Kidney (tissue), 14 donors: ENCODE measurements around the gene SEZ6L. TPM values are rescaled to one million over a fixed set of nuclear protein-coding genes. Genes with fewer than 3 reads are reported as not detected.

Source experiments
- DNase-seq, 5 donors: peaks; one replicate each; pipeline ENCODE4 v3.0.0-alpha.2; 2013 to 2020
- FAIRE-seq: peaks from 2 replicates; lab custom pipeline; 2012; peaks lifted over from hg19 to GRCh38; lab: Jason Lieb, UNC
- H3K27ac ChIP-seq, 2 donors: one replicate each; pipeline ENCODE4 v1.7.0; 2013; ENCODE audit warnings: low read depth in 2 of 2, low read length in 2 of 2, inconsistent platforms in 1 of 2
- H3K27me3 ChIP-seq: one replicate; pipeline ENCODE4 v1.7.1; 2013; ENCODE audit warnings: low read length, inconsistent platforms; ENCODE audit not compliant: control insufficient read depth, insufficient read depth
- H3K36me3 ChIP-seq, 3 donors: one replicate each; pipeline versions ENCODE4 v1.7.0 to v1.7.1; 2013; ENCODE audit warnings: low read length in 3 of 3, control low read depth in 1 of 3, inconsistent platforms in 1 of 3; ENCODE audit not compliant: insufficient read depth in 3 of 3, control insufficient read depth in 2 of 3
- H3K4me1 ChIP-seq, 3 donors: one replicate each; pipeline versions ENCODE4 v1.7.0 to v1.7.1; 2013; ENCODE audit warnings: low read length in 3 of 3, inconsistent platforms in 1 of 3, low read depth in 1 of 3; ENCODE audit not compliant: control insufficient read depth in 2 of 3, insufficient read depth in 2 of 3
- H3K4me3 ChIP-seq, 3 donors: one replicate each; pipeline versions ENCODE4 v1.7.0 to v1.8.1; 2013; ENCODE audit warnings: low read length in 3 of 3, control low read depth in 1 of 3, inconsistent platforms in 1 of 3
- H3K9ac ChIP-seq, 3 donors: one replicate each; pipeline versions ENCODE4 v1.7.0 to v1.7.1; 2013; ENCODE audit warnings: low read length in 3 of 3, control low read depth in 1 of 3, inconsistent platforms in 1 of 3
- H3K9me3 ChIP-seq, 3 donors: one replicate each; pipeline versions ENCODE4 v1.7.0 to v1.7.1; 2013; ENCODE audit warnings: low read length in 3 of 3, control low read depth in 1 of 3, inconsistent platforms in 1 of 3; ENCODE audit not compliant: control insufficient read depth in 2 of 3, insufficient read depth in 1 of 3
- CTCF ChIP-seq: IDR thresholded peaks from 3 replicates; pipeline ENCODE4 v1.5.1; 2012; ENCODE audit warnings: mild to moderate bottlenecking, moderate library complexity, borderline replicate concordance; ENCODE audit not compliant: insufficient read depth; ENCODE audit errors: extremely low read depth
- intact Hi-C: fragments of 100-400 bp; cut with DNase I; formaldehyde crosslinking; loops from one replicate; pipeline ENCODE4 v1.11.1; 2022
- polyA plus RNA-seq: library from polyadenylated mRNA; stranded (reverse); fragments of 350-450 nt; fragmentation: Illumina TruSeq; extraction: RNeasy Lipid Tissue Mini Kit (QIAGEN cat#74804); gene quantifications from one replicate; pipeline ENCODE4 v1.2.3, GENCODE V29; 2014; ENCODE audit warnings: low read depth, low replicate concordance; ENCODE audit not compliant: insufficient read depth
- total RNA-seq: library from RNA; stranded (reverse); fragmentation: NEBNext Ultra II Directional; extraction: Animal tissue kit (Norgen Biotek cat#: 25700); gene quantifications from one replicate; pipeline ENCODE4 v1.2.1, GENCODE V29; 2021
- donor health status: control.
- donor health status: control.
- donor health status: control.
- donor health status: control.
- donor health status: control.
- donor health status: DM: yes; HTN: yes; CAD: no.
- donor health status: Normal renal cell carcinoma (clear cell type).

The SEZ6L gene
- total and polyA plus RNA-seq, 2 donors from 2014 or later = 0.09 to 0.19 TPM

- no peak overlapping the region for H3K4me3 ChIP-seq
- TF ChIP-seq CTCF = no peak
- H3K36me3 ChIP-seq = no peaks in the 10 kb centered on the region
- H3K9me3 ChIP-seq = no peaks in the 10 kb centered on the region
- no peaks in the 10 kb centered on the region for H3K27me3 ChIP-seq
- no peak overlapping the region for H3K9ac ChIP-seq
- no peak overlapping the region for H3K27ac ChIP-seq
- FAIRE-seq (no peak), DNase-seq (peak in 2 of 5 donors; percentile 3 to 4)
- H3K4me1 ChIP-seq = no peaks in the 10 kb centered on the region
- intact Hi-C loops = no loop called here
Measured at GRCh38 chr22:26276529-26277160, 107.4 kb downstream of the SEZ6L start.

GRCh38 chr22:26281941-26282340 lies 112.7 kb downstream of the SEZ6L start:
- no peak for TF ChIP-seq CTCF
- DNase-seq (no peak), FAIRE-seq (no peak)
- no peaks in the 10 kb centered on the region for H3K4me1 ChIP-seq
- H3K9ac ChIP-seq = no peak overlapping the region
- no peak overlapping the region for H3K27ac ChIP-seq
- no peak overlapping the region for H3K4me3 ChIP-seq
- H3K9me3 ChIP-seq = no peaks in the 10 kb centered on the region
- H3K27me3 ChIP-seq = no peaks in the 10 kb centered on the region
- intact Hi-C loops = no loop called here
- H3K36me3 ChIP-seq = no peaks in the 10 kb centered on the region

- Histone ChIP-seq H3K27me3 (no peaks in the 10 kb centered on the region), H3K36me3 (no peaks in the 10 kb centered on the region)
- no peak for FAIRE-seq
Measured at GRCh38 chr22:26283330-26283729, 114.1 kb downstream of the SEZ6L start.

More at GRCh38 chr22:26283330-26283729, 114.1 kb downstream of the SEZ6L start:
- TF ChIP-seq CTCF = no peak
- no peak overlapping the region for H3K4me3 ChIP-seq
- H3K27ac ChIP-seq = no peak overlapping the region
- intact Hi-C loops = no loop called here
- no peak overlapping the region for H3K9ac ChIP-seq
- no peaks in the 10 kb centered on the region for H3K9me3 ChIP-seq
- H3K4me1 ChIP-seq = no peaks in the 10 kb centered on the region
- no peak for DNase-seq
